WI38 (cell line): ENCODE results near the gene USP19.

Experiments used
- H3K4me3 ChIP-seq: 2 replicates; pipeline ENCODE4 v1.5.1; 2011; ENCODE audit warnings: low read depth, mild to moderate bottlenecking, control low read depth, low read length
- TF ChIP-seq, protein P1 (sequence below): IDR thresholded peaks from 2 replicates; pipeline ENCODE4 v1.5.1; 2012; ENCODE audit warnings: low read depth, mild to moderate bottlenecking, control low read depth, low read length

The USP19 gene

DNA sequence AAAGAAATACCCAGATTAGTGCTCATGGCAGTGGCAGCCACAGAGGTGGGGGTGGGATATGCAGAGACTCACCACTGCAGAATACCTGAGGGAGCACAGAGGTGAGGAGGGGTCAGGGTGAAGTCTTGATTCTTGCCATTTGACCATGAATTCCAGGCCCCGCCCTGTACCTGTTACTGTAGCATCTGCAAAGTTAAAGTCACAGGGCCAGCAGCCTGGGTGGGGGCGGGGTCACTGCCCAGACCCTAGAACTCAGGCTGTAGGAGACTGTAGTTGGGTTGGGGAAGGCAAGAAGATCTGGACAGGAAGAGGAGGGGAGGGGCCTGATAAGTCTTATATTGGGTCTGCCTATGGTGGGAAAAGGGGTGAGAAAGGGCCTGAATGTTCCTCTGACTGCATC, 31.0 kb upstream of the USP19 start:
- TF ChIP-seq, protein P1, sequence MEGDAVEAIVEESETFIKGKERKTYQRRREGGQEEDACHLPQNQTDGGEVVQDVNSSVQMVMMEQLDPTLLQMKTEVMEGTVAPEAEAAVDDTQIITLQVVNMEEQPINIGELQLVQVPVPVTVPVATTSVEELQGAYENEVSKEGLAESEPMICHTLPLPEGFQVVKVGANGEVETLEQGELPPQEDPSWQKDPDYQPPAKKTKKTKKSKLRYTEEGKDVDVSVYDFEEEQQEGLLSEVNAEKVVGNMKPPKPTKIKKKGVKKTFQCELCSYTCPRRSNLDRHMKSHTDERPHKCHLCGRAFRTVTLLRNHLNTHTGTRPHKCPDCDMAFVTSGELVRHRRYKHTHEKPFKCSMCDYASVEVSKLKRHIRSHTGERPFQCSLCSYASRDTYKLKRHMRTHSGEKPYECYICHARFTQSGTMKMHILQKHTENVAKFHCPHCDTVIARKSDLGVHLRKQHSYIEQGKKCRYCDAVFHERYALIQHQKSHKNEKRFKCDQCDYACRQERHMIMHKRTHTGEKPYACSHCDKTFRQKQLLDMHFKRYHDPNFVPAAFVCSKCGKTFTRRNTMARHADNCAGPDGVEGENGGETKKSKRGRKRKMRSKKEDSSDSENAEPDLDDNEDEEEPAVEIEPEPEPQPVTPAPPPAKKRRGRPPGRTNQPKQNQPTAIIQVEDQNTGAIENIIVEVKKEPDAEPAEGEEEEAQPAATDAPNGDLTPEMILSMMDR: no peak
- H3K4me3 ChIP-seq: no peak overlapping the region

DNA sequence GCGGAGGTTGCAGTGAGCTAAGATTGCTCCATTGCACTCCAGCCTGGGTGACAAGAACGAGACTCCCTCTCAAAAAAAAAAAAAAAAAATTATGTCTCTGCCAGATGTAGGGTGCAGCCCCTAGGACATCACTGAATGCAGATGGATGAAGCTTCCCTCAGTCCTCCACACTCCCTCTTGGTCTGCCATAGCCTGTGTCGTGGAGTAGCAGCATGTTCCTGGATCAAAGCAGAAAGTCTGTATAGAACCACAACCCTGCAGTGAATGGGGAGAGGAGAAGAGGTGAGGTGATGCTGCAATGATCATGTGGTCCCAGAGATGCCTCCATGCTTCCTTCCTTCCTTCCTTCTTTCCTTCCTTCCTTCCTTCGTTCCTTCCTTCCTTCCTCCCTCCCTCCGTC, 27.5 kb upstream of the USP19 start:
- TF ChIP-seq, protein P1: no peak

DNA sequence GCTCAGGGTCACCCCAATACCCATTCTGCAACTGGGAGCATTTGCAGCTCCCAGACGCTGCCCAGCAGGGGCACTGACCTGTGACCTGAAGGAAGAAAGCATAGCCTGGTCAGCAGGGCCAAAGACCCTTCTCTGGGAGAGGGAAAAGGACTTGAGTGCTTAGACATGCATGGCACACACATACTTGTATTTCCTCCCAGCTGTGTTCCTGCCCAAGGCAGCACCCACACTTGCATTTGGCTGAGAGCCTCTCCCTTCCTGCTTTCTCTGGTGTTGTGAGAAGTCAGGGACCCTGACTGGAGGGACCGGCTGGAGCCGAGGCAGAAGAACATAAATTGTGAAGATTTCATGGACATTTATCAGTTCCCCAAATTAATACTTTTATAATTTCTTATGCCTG, 19.5 kb upstream of the USP19 start:
- no peak overlapping the region for H3K4me3 ChIP-seq
- TF ChIP-seq, protein P1: no peak

More for the DNA sequence above, 27.5 kb upstream of the USP19 start:
- no peak overlapping the region for H3K4me3 ChIP-seq

DNA sequence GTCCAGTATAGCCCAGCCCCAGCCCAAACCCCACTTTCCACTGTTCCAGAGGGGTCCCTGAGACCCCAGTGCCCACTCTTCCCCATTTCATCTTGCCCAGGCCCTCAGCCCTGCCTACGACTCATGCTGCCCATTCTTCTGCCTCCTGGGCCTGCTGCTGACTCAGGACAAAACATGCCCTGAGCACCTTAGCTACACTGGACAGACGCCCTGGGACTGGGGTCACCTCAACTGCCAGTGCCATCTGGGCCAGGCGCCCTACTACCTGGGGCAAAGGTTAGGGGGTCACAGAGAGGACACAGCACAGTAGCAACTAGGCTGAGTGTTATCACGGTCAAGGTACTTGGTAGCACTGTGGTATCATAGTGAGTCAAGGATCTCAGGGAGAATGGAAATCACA, 14.9 kb upstream of the USP19 start:
- H3K4me3 ChIP-seq: no peak overlapping the region
- TF ChIP-seq, protein P1: no peak

DNA sequence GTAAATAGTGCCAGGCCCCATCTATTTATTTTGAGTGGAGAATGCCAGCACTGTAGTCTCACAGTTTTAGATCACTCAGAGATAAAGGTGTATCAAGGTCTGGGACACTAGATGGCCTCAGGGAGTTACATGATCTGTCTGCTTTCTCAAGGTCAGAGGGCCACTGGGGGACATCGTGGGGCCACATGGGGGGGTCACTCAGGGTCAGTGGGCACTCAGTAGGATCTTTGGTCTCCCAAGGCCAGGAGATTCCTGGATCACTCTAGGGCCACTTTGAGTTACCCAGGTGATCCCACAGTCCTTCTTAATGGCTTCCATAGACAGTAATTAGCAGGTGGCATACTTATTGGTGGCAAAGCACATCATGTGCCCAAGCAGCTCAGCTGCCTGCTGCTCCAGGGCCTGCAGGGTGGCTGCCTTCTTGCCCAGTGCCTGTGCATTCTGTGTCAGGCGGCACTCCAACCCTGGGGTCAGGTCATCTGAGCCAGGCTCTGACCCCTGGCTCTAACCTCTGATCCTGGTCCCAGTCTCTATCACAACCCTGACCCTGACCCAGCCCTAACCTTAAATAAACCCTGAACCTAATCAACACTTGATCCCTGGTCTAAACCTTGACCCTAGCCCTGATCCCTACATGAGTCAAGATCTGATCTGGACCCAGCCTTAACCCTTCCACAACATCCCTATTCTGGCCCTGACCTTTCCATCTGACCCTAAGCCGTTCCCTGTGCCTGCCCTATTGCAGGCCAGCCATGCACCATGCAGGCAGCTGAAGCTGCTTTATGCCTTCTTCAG, 14.0 kb upstream of the USP19 start:
- TF ChIP-seq, protein P1: no peak
- H3K4me3 ChIP-seq: no peak overlapping the region

DNA sequence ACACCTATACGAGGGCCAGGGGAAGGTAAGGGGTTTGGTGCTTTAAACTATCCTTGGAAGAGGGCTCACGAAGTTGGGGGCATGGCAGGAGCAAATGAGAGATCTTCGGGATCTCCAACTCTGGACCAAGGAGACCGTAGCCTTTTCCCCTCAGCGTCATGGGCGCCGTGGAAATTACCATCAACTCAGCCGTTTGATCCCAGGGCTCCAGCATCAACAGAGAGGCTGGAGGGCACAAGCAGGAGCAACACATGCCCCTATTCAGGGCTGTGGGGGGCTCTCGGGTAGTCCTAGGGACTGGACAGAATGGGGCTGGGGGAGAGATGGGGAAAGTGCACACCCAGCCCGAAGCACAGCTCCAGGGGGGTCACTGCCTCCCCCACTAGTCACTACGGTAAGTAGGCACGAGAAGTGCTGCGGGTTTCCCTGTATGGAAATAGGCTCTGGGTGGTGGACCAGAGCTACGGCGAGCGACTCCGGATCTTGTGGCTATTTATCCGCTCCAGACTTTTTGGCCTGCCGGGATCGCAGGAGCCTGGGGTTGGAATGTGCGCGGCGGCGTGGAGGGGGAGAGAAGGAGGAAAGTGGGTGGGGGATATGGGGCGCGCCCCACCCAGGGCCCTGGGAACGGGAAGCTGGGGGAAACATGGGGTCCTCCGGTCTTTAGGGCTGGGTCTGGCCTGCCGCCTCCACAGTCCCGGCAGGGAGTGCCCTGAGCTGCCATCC, 12.8 kb upstream of the USP19 start:
- TF ChIP-seq, protein P1: no peak
- H3K4me3 ChIP-seq: peak overlapping the region; percentile 88

DNA sequence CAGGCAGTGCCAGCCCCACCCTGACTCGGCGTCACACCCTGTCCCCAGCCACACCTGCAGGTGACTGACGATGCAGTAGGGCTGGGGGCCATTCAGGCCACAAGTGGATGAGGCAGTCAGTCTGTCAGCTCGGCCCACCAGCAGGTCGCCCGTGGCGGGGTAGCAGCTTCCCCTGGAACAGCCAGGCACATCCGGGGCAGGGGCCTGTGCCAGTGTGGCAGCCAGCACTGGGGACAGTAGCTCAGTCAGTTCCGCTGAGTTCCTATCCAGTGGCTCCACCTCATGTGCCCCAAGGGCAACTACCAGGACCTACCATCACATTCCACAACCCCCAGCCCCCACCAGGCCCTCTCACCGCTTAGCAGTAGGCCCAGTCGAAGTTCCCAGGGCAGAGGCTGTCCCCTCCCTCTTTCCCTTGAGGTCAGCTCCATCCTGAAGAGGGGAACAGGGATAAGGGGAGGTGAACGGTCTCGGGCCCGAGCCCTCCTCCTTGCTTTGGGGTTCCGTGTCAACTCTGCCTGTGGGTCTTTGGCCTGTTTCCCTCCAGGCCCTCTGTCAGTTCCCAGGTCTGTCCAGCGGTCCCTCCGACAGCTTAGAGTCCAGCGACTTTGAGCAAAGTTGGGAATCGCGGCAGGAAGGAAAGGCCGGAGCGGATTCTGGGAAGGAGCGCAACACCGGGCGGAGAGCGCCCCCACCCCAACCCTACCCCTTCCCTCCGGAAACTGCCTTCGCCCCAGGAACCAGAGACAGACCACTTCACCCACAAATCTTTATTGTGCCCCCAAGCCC, 12.0 kb upstream of the USP19 start, which contains the start of gene LAMB2:
Gene LAMB2, minus strand, starts transcription at position 614 of the 789 bp plus-strand sequence. Its CDS starts 183 bp downstream, at position 431.
- H3K4me3 ChIP-seq: peak within 1 kb of the TSS; percentile 88
- TF ChIP-seq, protein P1: no peak
